GM23248 (cell line): Measurements from ENCODE around the gene JAML. TPM values are rescaled to one million over a fixed set of nuclear protein-coding genes. Genes with fewer than 3 reads are reported as not detected.

Experiments used
- DNase-seq: peaks from one replicate; pipeline ENCODE4 v3.0.0-alpha.2; 2015
- H2AFZ ChIP-seq: fragments of 200-600 bp; sonication (generic); 2 replicates; pipeline ENCODE4 v1.6.1; 2016; ENCODE audit warnings: antibody characterized with exemption
- H3F3A ChIP-seq: fragments of 200-600 bp; sonication (generic); 2 replicates; pipeline ENCODE4 v1.6.1; 2016; ENCODE audit warnings: mild to moderate bottlenecking, antibody characterized with exemption, mixed run types; ENCODE audit not compliant: insufficient read depth
- H3K27ac ChIP-seq: fragments of 200-600 bp; sonication (generic); 2 replicates; pipeline ENCODE4 v1.5.1; 2016; ENCODE audit warnings: mild to moderate bottlenecking
- H3K27me3 ChIP-seq: fragments of 200-600 bp; sonication (generic); replicated peaks from 2 replicates; pipeline ENCODE4 v1.6.1; 2016; ENCODE audit warnings: mild to moderate bottlenecking; ENCODE audit not compliant: insufficient read depth
- H3K36me3 ChIP-seq: fragments of 200-600 bp; sonication (generic); 2 replicates; pipeline ENCODE4 v1.6.1; 2016; ENCODE audit warnings: low read depth, mild to moderate bottlenecking
- H3K4me1 ChIP-seq: fragments of 200-600 bp; sonication (generic); 2 replicates; pipeline ENCODE4 v1.6.1; 2016; ENCODE audit warnings: mild to moderate bottlenecking; ENCODE audit not compliant: insufficient read depth
- H3K4me2 ChIP-seq: fragments of 200-600 bp; sonication (generic); one replicate; pipeline ENCODE4 v1.6.1; 2016; ENCODE audit warnings: mild to moderate bottlenecking; ENCODE audit not compliant: unreplicated experiment
- H3K4me3 ChIP-seq: fragments of 200-600 bp; sonication (generic); 2 replicates; pipeline ENCODE4 v1.5.1; 2016; ENCODE audit warnings: mild to moderate bottlenecking
- H3K79me2 ChIP-seq: fragments of 200-600 bp; sonication (generic); 2 replicates; pipeline ENCODE4 v1.6.1; 2016; ENCODE audit warnings: mild to moderate bottlenecking; ENCODE audit not compliant: insufficient read depth
- H3K9ac ChIP-seq: fragments of 200-600 bp; sonication (generic); 2 replicates; pipeline ENCODE4 v1.6.1; 2016; ENCODE audit warnings: mild to moderate bottlenecking
- H3K9me2 ChIP-seq: fragments of 200-600 bp; sonication (generic); 2 replicates; pipeline ENCODE4 v1.6.1; 2016; ENCODE audit warnings: mixed run types, mild to moderate bottlenecking, moderate library complexity; ENCODE audit not compliant: insufficient read depth
- H3K9me3 ChIP-seq: fragments of 200-600 bp; sonication (generic); one replicate; pipeline ENCODE4 v1.6.1; 2017; ENCODE audit warnings: low read depth
- H4K20me1 ChIP-seq: fragments of 200-600 bp; sonication (generic); 2 replicates; pipeline ENCODE4 v1.6.0; 2016; ENCODE audit not compliant: insufficient read depth
- EZH2 ChIP-seq: fragments of 200-600 bp; sonication (generic); IDR thresholded peaks from 2 replicates; pipeline ENCODE4 v1.6.1; 2018; ENCODE audit warnings: antibody characterized with exemption, mild to moderate bottlenecking; ENCODE audit not compliant: insufficient read depth, poor library complexity, severe bottlenecking
- EZH2phosphoT487 ChIP-seq: fragments of 200-600 bp; sonication (generic); IDR thresholded peaks from 2 replicates; pipeline ENCODE4 v1.6.1; 2018; ENCODE audit warnings: antibody characterized with exemption, moderate library complexity, mild to moderate bottlenecking, low read depth; ENCODE audit not compliant: insufficient read depth
- WGBS, 2 experiments: methylation state at CpG; one replicate each; pipeline ENCODE4 v1.1.6; 2015 to 2017; ENCODE audit warnings: low lambda C conversion rate in 2 of 2, low coverage in 1 of 2; ENCODE audit errors: missing lambda C conversion rate in 2 of 2; 5-methylcytosine and 5-hydroxymethylcytosine counted together
- in situ Hi-C: fragments of 300-500 bp; cut with MboI; formaldehyde crosslinking; loops from 2 replicates; pipeline ENCODE4 v1.15.0; 2020
- polyA plus RNA-seq: library from polyadenylated mRNA; unstranded; fragments of >200 nt; fragmentation: Nextera tagmentation; extraction: Ambion mirVana; gene quantifications from 2 replicates; pipeline ENCODE4 v1.2.1, GENCODE V29; 2016
- total RNA-seq: library from RNA; depleted of rRNA; stranded (reverse); fragments of >200 nt; shearing (Covaris generic); gene quantifications from 2 replicates; pipeline ENCODE4 v1.2.3, GENCODE V29; 2014

The JAML gene
- total and polyA plus RNA-seq, 2 experiments from 2014 or later, result not detected

DNA sequence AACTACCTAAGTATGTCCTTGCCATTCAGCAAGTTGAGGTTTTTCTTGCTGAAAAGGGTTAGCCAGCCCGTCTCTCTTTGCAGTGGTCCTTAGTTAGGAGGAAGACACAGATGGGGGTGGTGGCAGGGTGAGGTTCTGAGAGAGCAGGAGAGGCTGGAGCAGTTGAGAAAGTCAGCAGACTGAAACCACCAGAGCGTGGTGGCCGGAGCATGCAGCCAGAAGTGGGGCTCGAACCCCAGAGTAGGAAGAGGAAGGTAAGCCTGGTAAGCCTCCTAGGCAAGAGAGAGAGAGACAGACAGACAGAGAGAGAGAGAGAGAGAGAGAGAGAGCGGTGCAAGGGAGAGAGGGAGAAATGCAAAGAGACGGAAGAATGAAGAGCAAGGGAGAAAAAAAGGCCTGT, 63.0 kb downstream of the JAML start:
- in situ Hi-C loops, result no loop called here
- WGBS, 2 experiments, result 34 to 53% methylated on average over 6 of the region's 6 CpGs
- no peak for TF ChIP-seq EZH2
- TF ChIP-seq EZH2phosphoT487, result no peak
- Histone ChIP-seq H3K9me3 (no peaks in the 10 kb centered on the region), H3K27me3 (peaks cover 30% of the 10 kb centered on the region), H3K9ac (no peak overlapping the region), H3K4me1 (no peaks in the 10 kb centered on the region), H3K27ac (no peak overlapping the region), H3K36me3 (no peaks in the 10 kb centered on the region), H3K4me3 (no peak overlapping the region), H4K20me1 (no peaks in the 10 kb centered on the region), H3K4me2 (no peak overlapping the region), H3F3A (no peaks in the 10 kb centered on the region), H3K9me2 (no peaks in the 10 kb centered on the region), H3K79me2 (no peaks in the 10 kb centered on the region), H2AFZ (no peak overlapping the region)
- no peak for DNase-seq

DNA sequence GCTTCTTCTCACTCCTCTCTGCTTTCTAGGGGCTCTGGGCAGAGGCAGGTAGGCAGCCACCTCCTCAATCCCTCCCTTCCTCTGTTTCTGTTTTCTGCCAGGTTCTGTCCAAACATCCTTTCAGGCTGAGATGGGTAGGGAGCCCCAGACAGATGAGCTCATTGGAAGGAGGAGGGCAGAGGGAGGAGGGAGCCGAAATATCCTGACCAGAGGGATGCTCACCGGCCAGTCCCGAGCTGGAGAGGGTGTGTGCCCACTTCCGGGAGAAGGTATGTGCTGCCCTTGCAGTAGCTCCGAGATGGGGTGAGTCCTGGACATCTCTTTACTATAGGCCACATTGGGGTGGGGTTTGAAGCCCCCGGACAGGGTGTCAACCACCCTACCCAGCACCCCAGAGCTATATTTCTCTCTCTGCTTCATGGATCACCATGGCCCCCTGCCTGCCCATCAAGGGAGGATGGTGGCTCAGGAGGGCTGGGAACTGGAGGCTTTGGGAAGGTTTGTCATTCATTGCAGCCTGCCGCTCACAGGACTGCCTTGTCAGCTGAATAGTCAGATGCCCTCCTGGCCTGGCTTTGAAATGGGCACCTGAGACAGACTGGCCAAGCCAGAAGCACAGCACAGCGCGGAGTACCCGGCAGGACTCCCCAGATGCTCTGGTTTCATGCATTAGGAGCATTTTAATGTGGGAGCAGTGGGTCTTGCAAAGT, 67.5 kb downstream of the JAML start:
- no peaks in the 10 kb centered on the region for H3K9me2 ChIP-seq
- H3K9ac ChIP-seq, result no peak overlapping the region
- in situ Hi-C loops, result no loop called here
- H3F3A ChIP-seq, result no peaks in the 10 kb centered on the region
- H2AFZ ChIP-seq, result no peak overlapping the region
- H3K27ac ChIP-seq, result no peak overlapping the region
- H4K20me1 ChIP-seq, result no peaks in the 10 kb centered on the region
- 39 to 40% methylated on average over 10 of the region's 10 CpGs for WGBS, 2 experiments
- no peaks in the 10 kb centered on the region for H3K9me3 ChIP-seq
- H3K36me3 ChIP-seq, result no peaks in the 10 kb centered on the region
- H3K4me3 ChIP-seq, result no peak overlapping the region
- H3K4me1 ChIP-seq, result no peaks in the 10 kb centered on the region
- no peaks in the 10 kb centered on the region for H3K79me2 ChIP-seq
- peaks cover 61% of the 10 kb centered on the region for H3K27me3 ChIP-seq
- no peak for TF ChIP-seq EZH2
- TF ChIP-seq EZH2phosphoT487, result no peak
- no peak overlapping the region for H3K4me2 ChIP-seq
- DNase-seq, result no peak

DNA sequence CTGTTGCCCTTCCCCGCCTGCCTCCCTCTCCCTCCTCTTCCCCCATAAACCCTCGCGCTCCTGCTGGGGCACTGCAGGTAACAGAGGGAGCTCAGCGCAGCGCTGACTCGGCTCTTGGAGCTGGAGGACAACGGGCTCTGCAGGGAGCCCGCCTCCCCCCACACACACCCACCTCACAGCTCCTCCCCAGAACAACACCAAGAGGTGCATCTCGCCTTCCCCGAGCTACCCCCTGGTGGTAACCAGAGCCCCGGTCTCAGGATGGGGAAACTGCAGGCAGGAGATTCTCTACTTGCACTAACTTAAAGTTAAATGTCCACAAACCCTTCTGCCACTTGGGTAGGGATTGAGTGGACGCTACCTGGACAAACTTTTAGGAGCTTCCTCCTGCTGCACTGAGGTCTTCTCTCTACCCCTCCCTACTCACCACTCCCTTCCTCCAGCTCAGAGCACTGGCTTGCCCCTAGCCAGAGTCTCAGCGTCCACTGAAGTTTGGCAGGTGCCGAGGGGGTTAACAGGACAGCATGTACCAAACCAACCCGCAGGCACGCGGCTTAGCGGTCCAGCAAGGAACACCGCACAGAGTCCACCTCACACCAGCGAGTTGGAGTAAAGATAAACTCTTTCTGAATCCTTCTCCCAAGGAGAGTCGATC, 68.2 kb downstream of the JAML start:
- TF ChIP-seq EZH2 (no peak), EZH2phosphoT487 (no peak)
- Histone ChIP-seq H3F3A (no peaks in the 10 kb centered on the region), H3K9me3 (no peaks in the 10 kb centered on the region), H3K79me2 (no peaks in the 10 kb centered on the region), H3K9ac (no peak overlapping the region), H2AFZ (no peak overlapping the region), H4K20me1 (no peaks in the 10 kb centered on the region), H3K4me2 (no peak overlapping the region), H3K27ac (no peak overlapping the region), H3K9me2 (no peaks in the 10 kb centered on the region), H3K4me1 (no peaks in the 10 kb centered on the region), H3K36me3 (no peaks in the 10 kb centered on the region), H3K27me3 (peaks cover 67% of the 10 kb centered on the region), H3K4me3 (no peak overlapping the region)
- WGBS, 2 experiments, result 8% methylated on average over 17 to 21 of the region's 21 CpGs
- no peak for DNase-seq
- in situ Hi-C loops, result no loop called here

DNA sequence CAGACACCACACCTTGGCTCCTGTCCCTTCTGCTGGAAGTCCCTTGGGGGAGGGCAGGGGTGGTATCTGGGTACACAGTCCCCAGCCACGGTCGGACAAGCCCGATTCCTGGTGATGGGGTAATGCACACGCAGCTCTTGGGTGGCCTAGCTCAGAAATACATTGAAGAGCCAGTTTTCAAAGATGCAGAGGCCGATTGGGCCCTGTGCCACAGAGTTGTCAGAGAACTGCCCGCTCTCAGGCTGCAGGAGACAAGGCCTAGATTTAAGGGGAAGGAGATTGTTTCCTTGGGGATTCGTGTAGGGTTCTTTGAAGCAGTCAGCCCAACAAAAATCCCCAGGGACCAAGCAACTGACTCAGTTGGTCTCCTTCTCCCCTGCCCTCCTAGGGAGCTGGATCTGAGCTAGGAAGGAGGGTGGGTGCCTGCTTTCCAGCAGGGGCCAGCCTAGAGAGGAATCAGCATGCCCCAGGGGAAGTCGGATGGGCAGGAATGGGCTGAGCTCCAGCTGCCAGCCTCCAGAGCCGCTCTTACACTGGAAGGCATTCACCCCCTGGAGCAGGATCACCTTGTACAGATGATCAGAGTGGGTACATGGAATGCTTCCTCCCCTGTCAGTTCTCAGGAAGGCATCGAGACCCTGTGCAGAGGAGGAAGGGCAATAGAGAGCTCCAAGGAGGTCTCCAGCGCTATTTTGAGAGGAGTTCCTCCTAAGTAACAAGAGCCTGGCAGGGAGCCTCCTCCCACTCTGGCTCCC, 68.9 kb downstream of the JAML start:
- H3F3A ChIP-seq, result no peaks in the 10 kb centered on the region
- peaks cover 67% of the 10 kb centered on the region for H3K27me3 ChIP-seq
- H3K27ac ChIP-seq, result no peak overlapping the region
- TF ChIP-seq EZH2phosphoT487, result no peak
- TF ChIP-seq EZH2, result no peak
- no peak overlapping the region for H2AFZ ChIP-seq
- 32 to 48% methylated on average over 10 to 11 of the region's 11 CpGs for WGBS, 2 experiments
- H3K36me3 ChIP-seq, result no peaks in the 10 kb centered on the region
- no peak for DNase-seq
- in situ Hi-C loops, result no loop called here
- no peaks in the 10 kb centered on the region for H3K79me2 ChIP-seq
- no peak overlapping the region for H3K4me2 ChIP-seq
- no peaks in the 10 kb centered on the region for H4K20me1 ChIP-seq
- no peak overlapping the region for H3K4me3 ChIP-seq
- no peak overlapping the region for H3K9ac ChIP-seq
- no peaks in the 10 kb centered on the region for H3K9me2 ChIP-seq
- H3K4me1 ChIP-seq, result no peaks in the 10 kb centered on the region
- H3K9me3 ChIP-seq, result no peaks in the 10 kb centered on the region
